Dedifferentiated amniotic fluid mesenchymal stem cell (primary cell): ENCODE measurements around the gene ZNF541.

Experiments
- DNase-seq: peaks from one replicate; pipeline ENCODE4 v3.0.0-alpha.2; 2016; ENCODE audit errors: extremely low spot score

Gene ZNF541

DNA sequence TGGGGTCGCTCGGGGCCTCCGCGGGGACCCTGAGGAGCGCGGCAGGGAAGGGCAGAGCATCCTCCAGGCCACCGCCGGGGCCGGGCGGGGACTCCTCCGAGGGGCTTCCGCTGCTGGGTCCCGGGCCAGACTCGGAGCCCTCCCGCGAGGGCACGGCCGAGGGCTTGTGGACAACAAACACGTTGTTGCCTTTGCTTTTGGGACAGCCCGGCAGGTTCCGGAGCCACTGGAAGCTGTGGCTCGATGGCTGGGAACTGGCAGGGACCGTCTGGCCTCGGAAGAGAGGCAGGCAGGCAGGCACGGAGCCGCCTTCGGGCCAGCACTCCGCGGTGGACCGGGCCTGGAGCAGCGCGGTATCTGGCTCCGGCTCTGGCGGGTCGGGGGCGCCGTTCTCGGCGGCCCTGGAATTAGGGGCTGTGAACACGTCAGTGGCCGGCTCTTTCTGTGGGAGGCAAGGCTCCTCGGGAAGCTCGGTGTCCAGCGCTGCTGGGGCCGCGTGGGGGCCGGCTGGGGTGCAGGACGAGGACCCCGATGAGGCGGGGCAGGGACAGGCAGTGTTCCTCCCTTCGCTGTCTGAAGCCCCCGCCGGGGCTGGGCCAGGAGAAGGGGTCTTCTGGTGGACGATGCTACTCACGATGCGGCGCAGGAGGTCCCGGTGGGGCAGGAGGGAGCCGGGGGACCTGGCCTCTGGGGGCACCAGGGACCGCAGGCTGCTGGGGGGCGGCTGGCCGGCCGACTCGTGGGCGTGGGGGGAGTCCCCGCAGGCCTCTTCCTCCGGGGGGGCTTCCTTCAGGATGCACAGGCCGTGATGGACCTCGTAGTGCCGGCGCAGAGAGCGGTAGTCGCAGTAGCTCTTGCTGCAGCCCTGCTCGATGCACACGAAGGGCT, 27.6 kb downstream of the ZNF541 start:
- DNase-seq: peak; percentile 11

DNA sequence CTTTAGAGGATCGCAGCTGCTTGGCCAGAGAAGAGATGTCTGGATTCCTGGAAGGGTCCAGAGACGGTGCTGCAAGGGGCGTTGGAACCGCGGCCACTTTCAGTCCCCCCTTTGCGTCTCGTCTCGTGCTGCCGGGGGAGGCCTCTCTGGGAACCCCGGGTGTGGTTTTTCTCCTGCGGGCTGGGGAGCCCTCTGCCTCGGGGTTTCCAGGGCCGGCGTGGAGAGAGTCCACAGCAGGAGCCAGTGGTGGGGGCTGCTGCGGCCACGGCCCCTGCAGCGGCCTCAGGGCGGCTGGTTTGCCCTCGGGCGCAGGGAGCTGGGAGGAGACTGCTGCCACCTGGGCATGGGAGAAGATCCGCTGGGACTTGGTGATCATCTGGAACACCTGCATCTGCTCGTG, 28.5 kb downstream of the ZNF541 start:
- DNase-seq: peak; percentile 12

DNA sequence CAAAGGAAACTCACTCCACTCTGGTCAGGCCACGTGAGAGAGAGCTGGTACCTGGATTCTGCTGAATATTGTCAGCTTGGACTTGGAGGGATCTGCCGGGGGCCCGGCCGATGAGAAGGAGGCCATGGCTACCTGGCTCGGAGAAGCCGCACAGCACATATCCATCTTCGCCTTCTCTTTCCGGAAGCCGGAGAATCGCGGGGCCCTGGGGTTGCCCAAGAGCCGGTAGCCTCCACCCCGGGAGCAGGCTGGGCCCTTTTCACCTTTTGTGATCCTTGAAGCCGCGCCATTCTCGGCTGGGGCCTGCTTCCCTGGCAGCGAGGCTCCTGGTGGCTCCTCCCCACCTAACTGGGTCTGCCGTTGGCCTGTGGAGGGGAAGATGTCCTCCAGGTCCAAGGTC, 28.9 kb downstream of the ZNF541 start:
- peak; percentile 11 for DNase-seq

DNA sequence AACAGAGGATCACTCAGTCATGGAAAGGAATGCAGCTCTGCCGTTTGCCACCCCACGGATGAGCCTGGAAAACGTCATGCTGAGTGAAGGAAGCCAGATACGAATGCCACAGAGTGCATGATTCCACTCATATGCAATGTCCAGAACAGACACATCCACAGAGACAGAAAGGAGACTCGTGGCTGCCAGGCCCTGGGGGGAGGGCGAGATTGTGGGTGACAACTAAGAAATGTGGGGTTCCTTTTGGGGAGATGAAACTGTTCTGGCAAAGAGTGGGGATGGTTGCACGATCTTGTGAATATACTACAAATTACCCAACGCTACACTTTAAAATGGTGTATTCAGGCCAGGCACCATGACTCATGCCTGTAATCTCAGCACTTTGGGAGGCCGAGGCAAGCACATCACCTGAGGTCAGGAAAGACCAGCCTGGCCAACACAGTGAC, 30.9 kb downstream of the ZNF541 start:
- DNase-seq: no peak

DNA sequence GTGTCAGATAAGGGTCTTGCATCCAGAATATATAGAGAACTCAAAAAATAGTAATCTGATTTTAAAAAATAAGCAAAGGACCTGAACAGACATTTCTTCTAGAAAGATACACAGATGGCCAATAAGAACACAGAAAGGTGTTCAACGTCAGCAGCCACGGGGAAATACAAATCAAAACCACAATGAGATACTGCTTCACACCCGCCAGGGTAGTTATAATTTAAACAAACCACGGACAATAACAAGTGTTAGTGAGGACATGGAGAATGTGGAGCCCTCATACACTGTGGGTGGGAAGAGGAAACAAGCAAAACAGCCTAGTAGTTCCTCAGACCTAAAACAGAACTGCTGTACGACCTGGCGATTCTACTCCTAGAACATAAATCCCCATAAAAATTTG, 31.4 kb downstream of the ZNF541 start:
- DNase-seq: no peak

DNA sequence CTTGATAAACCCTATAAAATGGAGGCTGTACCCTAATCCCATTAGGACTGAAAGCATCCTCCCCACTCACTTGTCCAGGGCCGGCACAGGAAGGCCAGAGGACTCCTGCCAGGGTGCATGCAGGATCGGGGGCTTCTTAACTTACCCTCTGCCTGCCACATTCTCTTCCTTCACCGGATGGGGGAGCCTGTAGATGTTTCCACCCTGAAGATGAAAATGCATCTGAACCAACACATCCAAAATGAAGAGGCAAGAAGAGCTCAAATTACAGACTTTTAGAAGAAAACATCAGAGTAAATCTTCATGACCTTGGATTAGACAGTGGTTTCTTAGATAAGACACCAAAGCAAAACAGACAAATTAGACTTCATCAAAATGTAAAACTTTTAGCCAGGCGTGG, 32.2 kb downstream of the ZNF541 start:
- peak; percentile 15 for DNase-seq

DNA sequence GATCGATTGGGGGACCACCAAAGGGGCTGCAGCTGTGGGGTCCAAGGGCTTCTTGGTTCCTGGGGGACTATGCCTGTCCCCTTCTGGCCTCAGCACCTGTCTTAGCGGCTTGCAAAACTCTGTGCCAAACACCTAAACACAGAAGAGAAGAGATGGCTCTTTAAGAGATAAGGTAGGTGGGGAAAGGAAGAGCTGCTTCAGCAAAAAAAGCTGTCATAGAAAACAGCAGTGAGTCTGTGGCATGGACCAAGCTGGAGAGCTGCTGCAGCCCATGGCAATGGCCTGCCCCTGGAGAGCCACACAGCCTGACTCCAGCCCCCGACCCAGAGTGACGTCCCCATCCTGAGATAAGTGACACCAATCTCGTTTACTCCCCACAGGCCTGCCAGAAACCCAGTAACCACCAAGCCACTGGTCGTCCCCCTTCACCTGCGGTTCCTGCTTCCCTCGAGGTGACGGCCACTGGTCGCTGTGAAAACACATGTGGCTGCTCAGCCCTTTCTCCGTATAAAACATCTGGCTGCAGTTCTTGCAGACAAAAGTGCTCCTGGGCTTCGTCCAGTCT, 33.1 kb downstream of the ZNF541 start:
- DNase-seq: no peak

DNA sequence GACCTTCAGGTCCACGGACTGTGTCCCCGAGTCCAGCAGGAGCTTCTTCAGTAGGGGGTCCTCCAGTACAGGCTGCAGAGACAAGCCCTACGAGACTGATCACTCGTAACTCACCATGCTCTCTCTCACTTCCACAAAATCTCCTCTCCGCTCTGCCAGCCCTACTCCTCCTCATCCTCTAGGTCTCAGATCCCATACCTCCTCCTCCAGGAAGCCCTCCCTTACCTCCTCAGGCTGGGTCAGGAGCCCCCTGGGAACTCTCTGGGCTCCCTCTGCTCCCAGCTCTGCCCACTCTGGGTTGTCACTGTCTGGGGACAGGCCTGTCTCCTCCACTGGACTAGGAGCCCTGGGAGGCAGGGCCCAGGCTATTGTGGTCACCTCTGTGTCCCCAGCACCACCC, 34.1 kb downstream of the ZNF541 start:
- DNase-seq: no peak

DNA sequence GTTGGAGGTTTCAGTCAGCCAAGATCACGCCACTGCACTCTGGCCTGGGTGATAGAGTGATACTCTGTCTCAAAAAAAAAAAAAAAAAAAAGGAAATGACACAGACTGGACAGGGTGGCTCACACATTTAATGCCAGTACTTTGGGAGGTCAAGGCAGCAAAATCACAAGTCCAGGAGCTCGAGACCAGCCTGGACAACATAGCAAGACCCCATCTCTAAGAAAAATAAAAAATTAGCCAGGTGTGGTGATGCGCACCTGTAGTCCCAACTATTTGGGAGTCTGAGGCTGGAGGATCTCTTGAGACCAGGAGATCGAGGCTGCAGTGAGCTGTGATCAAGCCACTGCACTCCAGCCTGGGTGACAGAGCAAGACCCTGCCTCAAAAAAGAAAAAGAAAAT, 35.5 kb downstream of the ZNF541 start:
- DNase-seq: no peak

DNA sequence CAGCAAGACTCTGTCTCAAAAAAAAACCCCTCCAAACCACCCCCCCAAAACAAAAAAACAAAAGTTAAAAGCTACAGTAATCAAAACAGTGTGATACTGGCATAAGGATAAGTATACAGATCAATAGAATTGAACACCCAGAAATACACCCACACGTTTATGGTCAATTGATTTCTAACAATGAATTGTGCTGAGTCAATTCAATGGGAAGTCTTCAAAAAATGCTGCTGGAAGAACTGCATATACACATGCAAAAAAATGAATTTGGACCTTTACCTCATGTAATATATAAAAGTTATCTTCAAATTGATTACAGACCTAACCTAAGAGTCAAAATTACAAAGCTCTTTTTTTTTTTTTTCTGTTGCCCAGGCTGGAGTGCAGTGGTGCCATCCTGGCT, 38.3 kb downstream of the ZNF541 start:
- DNase-seq: no peak

DNA sequence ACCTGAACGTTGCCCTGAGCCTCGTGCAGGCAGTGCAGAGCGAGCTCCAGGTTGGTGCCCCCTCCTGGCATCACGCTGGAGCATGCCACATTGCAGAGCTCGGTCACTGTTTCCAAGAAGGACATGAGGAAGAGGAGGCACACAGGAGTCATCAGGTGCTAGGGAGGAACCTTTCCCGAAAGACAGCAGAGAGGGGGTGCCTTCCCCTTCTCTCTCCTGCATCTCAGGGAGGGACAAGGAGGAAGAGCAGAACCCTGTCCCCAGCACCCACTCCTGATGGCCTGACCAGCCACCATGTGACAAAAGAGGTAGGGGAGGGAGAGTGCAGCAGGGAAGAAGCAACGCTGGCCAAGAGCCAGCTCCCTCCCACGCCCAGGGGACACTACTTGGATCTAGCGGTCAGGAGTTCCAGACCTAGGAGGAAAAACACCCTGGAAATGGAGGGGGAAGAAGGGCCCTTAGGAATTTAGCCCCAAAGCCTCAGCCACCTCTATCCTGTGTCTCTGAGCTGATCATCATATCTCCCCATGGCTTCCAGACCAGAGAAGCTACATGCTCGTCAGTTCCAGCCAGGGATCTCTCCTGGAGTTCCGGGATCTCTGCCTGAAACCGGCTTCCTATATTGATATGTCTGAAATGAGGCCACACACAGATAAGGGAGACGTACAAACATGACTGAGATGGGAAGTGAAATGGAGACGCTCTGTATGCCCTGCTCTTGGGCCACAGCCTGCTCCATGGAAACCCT, 41.1 kb downstream of the ZNF541 start:
- no peak for DNase-seq

DNA sequence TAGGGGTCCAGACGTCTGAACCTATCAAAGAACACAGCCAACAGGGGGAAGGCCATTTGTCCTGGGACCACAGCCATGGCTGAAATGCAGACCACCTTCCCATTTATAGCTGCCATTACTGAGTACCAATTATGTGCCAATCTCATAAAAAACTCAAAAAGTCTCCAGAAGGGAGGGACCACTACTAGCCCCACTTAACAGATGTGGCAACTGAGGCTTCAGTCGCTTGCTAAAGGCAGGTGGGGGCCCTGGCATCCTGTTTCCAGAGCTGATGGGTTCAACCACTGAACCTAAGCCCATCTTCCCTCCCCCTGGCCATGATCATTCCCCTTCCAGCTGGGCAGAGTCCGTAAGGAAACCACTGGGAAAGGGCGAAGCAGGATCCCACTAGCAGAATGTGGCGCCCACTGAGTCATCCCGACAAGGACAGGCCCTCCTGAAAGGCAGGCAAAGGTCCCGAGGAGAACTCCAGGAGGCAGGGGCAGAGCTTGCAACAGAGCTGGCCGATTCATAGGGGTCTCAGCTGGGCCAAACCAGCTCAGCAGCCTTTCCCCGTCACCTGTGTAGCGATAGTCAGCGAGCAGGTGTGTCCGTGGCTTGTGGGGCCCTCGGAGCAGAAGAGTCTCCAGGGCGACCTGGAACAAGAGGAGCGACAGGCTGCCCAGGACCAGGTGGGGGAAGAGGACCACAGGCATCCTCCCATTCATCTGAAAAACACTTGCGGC, 43.8 kb downstream of the ZNF541 start:
- no peak for DNase-seq

DNA sequence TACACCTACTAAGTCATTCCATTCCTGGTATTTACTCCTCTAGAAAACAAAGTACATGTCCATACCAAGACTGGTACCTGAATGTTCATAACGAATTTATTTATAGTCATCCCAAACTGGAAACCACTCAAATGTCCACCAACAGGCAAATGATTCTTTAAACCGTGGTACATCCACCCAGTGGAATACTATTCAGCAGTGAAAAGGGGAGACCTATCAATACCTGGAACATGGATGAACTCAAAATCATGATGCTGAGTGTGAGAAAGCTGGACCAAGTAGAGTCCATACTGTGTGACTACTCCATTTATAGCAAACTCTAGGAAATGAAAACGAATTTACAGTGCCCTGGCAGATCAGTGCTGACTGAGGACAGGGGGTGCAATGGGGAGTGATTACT, 46.1 kb downstream of the ZNF541 start:
- DNase-seq: no peak

DNA sequence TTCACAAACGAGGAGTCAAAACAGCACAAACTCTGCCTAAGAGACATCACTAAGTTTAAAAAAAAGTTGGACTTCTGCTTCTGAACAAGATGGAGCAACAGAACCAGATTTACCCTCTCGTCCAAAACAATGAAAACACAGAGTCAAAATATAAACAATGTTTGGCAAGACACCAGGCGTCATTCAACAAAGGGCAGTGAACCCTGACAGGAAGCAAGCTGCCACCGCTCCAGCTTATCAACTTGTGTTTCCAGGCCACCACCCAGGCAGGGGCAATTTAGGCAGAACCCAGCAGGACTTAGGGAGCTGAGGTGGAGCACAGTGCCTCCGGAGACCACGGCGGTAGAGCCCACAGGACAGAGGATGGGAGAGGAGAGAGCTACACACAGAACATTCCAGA, 49.5 kb downstream of the ZNF541 start:
- no peak for DNase-seq
